Measurements from ENCODE around the gene CLTRN.

CLTRN gene

DNA sequence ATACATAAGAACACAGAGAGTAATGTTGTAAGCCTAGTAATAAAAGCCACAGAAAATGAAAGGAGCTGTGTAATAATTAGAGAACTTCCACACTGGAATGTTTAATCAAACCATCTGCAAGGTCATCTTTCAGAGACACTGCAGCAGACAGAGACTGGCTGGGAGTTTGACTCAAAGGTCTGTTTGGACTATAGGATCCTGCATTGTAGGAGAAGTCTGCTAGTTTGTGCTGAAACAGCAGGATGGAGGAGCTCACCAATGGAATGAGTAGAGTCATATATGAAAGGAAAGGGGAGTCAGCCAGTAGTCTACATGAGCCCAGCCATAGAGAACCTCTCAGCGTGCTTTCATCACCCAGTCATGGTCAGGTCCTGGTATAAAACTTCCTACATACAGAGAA is 59.4 kb downstream of the CLTRN start:
- Histone ChIP-seq H3K27me3 (ENCODE audit: insufficient read depth, low read length, poor library complexity) (no peaks in the 10 kb centered on the region), H4K8ac (ENCODE audit: low read depth, low read length) (no peak overlapping the region), H2BK5ac (ENCODE audit: low read length) (no peak overlapping the region), H2BK120ac (ENCODE audit: low read depth, low read length) (no peak overlapping the region), H3K4me3 (ENCODE audit: low read length) (no peak overlapping the region), H3K4me1 (ENCODE audit: control insufficient read depth, low read depth, low read length) (no peaks in the 10 kb centered on the region), H3K79me1 (ENCODE audit: low read length) (no peaks in the 10 kb centered on the region), H3K18ac (ENCODE audit: low read length) (no peak overlapping the region), H4K5ac (ENCODE audit: low read length) (no peak overlapping the region), H3K56ac (ENCODE audit: low read length) (no peak overlapping the region), H3K4ac (ENCODE audit: low read depth, low read length) (no peak overlapping the region), H3K4me2 (ENCODE audit: low read length) (no peak overlapping the region), H2AK5ac (ENCODE audit: low read length) (no peak overlapping the region), H3K36me3 (ENCODE audit: control insufficient read depth, insufficient read depth, low read length) (no peaks in the 10 kb centered on the region), H3K23ac (ENCODE audit: low read length) (no peak overlapping the region), H3K27ac (ENCODE audit: low read depth, low read length) (no peak overlapping the region), H2BK15ac (replicated peaks; ENCODE audit: low read depth) (no peak overlapping the region), H3K79me2 (ENCODE audit: control insufficient read depth, insufficient read depth, low read length) (no peaks in the 10 kb centered on the region), H3K9ac (ENCODE audit: low read length) (no peak overlapping the region)
- no peak for DNase-seq
- WGBS (ENCODE audit: extremely low coverage, insufficient coverage, low lambda C conversion rate): no CpG with 5 or more reads among the region's 1 CpG

DNA sequence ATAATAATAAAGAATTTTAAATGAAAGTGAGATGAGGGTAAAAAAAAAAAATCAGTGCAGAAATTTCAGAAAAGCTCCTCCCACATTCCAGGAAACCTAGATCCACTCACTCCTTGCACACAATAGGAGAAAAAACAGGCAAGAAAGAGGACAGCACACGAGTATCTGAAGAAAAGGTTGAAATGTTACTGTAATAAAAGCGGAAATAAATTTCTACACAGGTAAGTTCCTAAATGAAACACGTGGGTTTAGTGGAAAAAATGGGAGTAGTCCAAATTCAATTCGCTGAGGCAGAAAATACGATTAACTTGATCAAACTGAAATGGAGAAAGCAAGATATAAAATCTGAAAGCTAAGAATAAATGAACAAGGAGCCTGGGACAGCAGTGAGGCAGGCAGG is 61.8 kb downstream of the CLTRN start:
- Histone ChIP-seq H3K18ac (ENCODE audit: low read length) (no peak overlapping the region), H2BK120ac (ENCODE audit: low read depth, low read length) (no peak overlapping the region), H3K4ac (ENCODE audit: low read depth, low read length) (no peak overlapping the region), H2BK15ac (replicated peaks; ENCODE audit: low read depth) (no peak overlapping the region), H3K27me3 (ENCODE audit: insufficient read depth, low read length, poor library complexity) (no peaks in the 10 kb centered on the region), H4K5ac (ENCODE audit: low read length) (no peak overlapping the region), H3K79me2 (ENCODE audit: control insufficient read depth, insufficient read depth, low read length) (no peaks in the 10 kb centered on the region), H3K23ac (ENCODE audit: low read length) (no peak overlapping the region), H3K4me3 (ENCODE audit: low read length) (no peak overlapping the region), H2BK5ac (ENCODE audit: low read length) (no peak overlapping the region), H3K27ac (ENCODE audit: low read depth, low read length) (no peak overlapping the region), H3K56ac (ENCODE audit: low read length) (no peak overlapping the region), H3K79me1 (ENCODE audit: low read length) (no peaks in the 10 kb centered on the region), H3K4me1 (ENCODE audit: control insufficient read depth, low read depth, low read length) (no peaks in the 10 kb centered on the region), H3K4me2 (ENCODE audit: low read length) (no peak overlapping the region), H4K8ac (ENCODE audit: low read depth, low read length) (no peak overlapping the region), H3K9ac (ENCODE audit: low read length) (no peak overlapping the region), H2AK5ac (ENCODE audit: low read length) (no peak overlapping the region), H3K36me3 (ENCODE audit: control insufficient read depth, insufficient read depth, low read length) (no peaks in the 10 kb centered on the region)
- no CpG with 5 or more reads among the region's 5 CpGs for WGBS (ENCODE audit: extremely low coverage, insufficient coverage, low lambda C conversion rate)
- no peak for DNase-seq

DNA sequence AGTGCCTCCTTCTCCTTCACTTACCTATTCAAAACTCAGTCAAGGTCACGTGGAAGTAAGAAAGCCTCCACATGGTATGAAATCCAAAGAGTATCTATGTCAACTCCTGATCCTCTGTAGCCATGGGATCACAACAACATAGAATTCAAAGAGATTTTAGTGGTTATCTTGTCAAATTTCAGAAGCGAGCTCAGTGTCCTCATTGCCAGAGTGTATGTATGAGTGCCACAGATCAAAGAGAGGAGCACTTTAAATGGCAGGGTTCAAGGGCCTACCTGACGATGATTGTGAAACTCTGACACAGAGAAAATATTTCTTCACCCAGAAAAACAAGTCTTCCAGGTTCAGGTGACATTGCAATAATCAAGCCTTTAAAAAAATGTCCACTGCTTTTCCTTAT is 62.7 kb downstream of the CLTRN start:
- DNase-seq: no peak
- H3K27me3 ChIP-seq (ENCODE audit: insufficient read depth, low read length, poor library complexity): no peaks in the 10 kb centered on the region
- H2BK5ac ChIP-seq (ENCODE audit: low read length): no peak overlapping the region
- no peak overlapping the region for H3K4me3 ChIP-seq (ENCODE audit: low read length)
- H3K79me2 ChIP-seq (ENCODE audit: control insufficient read depth, insufficient read depth, low read length): no peaks in the 10 kb centered on the region
- H3K4ac ChIP-seq (ENCODE audit: low read depth, low read length): no peak overlapping the region
- no peaks in the 10 kb centered on the region for H3K4me1 ChIP-seq (ENCODE audit: control insufficient read depth, low read depth, low read length)
- no peak overlapping the region for H3K9ac ChIP-seq (ENCODE audit: low read length)
- no peak overlapping the region for H4K8ac ChIP-seq (ENCODE audit: low read depth, low read length)
- no CpG with 5 or more reads among the region's 3 CpGs for WGBS (ENCODE audit: extremely low coverage, insufficient coverage, low lambda C conversion rate)
- H2BK120ac ChIP-seq (ENCODE audit: low read depth, low read length): no peak overlapping the region
- no peak overlapping the region for H3K56ac ChIP-seq (ENCODE audit: low read length)
- no peak overlapping the region for H2BK15ac ChIP-seq (replicated peaks; ENCODE audit: low read depth)
- no peak overlapping the region for H4K5ac ChIP-seq (ENCODE audit: low read length)
- no peak overlapping the region for H3K23ac ChIP-seq (ENCODE audit: low read length)
- H2AK5ac ChIP-seq (ENCODE audit: low read length): no peak overlapping the region
- H3K18ac ChIP-seq (ENCODE audit: low read length): no peak overlapping the region
- no peak overlapping the region for H3K4me2 ChIP-seq (ENCODE audit: low read length)
- no peak overlapping the region for H3K27ac ChIP-seq (ENCODE audit: low read depth, low read length)
- H3K79me1 ChIP-seq (ENCODE audit: low read length): no peaks in the 10 kb centered on the region
- no peaks in the 10 kb centered on the region for H3K36me3 ChIP-seq (ENCODE audit: control insufficient read depth, insufficient read depth, low read length)

DNA sequence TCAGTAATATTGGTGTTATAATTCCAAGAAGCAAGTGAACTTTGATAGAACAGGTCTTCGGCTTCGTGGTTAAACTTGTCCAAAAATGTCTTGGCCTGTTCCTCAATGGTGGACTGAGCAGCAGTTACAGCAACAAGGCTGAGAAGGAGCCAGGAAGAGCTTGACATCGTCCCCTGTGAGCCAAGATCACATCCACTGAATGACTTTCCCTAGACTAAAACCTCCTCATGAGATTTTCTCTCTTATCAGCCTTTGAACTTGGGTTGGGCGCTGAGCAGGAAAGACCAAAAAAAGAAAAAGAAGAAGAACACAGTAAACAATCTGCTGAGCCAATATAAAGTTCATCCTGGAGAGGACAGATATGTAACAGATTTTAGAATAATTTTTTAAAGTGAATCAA is 63.9 kb downstream of the CLTRN start, which contains the start of gene ACE2:
ACE2 (minus strand) TSS at position 216 of the 400 bp plus-strand sequence; CDS start at position 167, 49 bp downstream.
- H4K8ac ChIP-seq (ENCODE audit: low read depth, low read length): no peak within 1 kb of the TSS
- no peak within 1 kb of the TSS for H3K23ac ChIP-seq (ENCODE audit: low read length)
- no peak within 1 kb of the TSS for H3K4me3 ChIP-seq (ENCODE audit: low read length)
- no CpG with 5 or more reads among the region's 4 CpGs for WGBS (ENCODE audit: extremely low coverage, insufficient coverage, low lambda C conversion rate)
- H3K56ac ChIP-seq (ENCODE audit: low read length): no peak within 1 kb of the TSS
- peak within 1 kb of the TSS; percentile 74 for H2BK15ac ChIP-seq (replicated peaks; ENCODE audit: low read depth)
- no peak within 1 kb of the TSS for H3K4ac ChIP-seq (ENCODE audit: low read depth, low read length)
- no peak within 1 kb of the TSS for H2AK5ac ChIP-seq (ENCODE audit: low read length)
- no peak within 1 kb of the TSS for H3K18ac ChIP-seq (ENCODE audit: low read length)
- no peak within 1 kb of the TSS for H2BK120ac ChIP-seq (ENCODE audit: low read depth, low read length)
- DNase-seq: no peak
- H3K9ac ChIP-seq (ENCODE audit: low read length): no peak within 1 kb of the TSS
- H3K4me2 ChIP-seq (ENCODE audit: low read length): no peak within 1 kb of the TSS
- H3K27ac ChIP-seq (ENCODE audit: low read depth, low read length): no peak within 1 kb of the TSS
- H3K27me3 ChIP-seq (ENCODE audit: insufficient read depth, low read length, poor library complexity): no peaks in the 10 kb centered on the region
- H3K4me1 ChIP-seq (ENCODE audit: control insufficient read depth, low read depth, low read length): no peaks in the 10 kb centered on the region
- H3K79me2 ChIP-seq (ENCODE audit: control insufficient read depth, insufficient read depth, low read length): no peaks in the 10 kb centered on the region
- no peak within 1 kb of the TSS for H4K5ac ChIP-seq (ENCODE audit: low read length)
- no peak within 1 kb of the TSS for H2BK5ac ChIP-seq (ENCODE audit: low read length)
- H3K36me3 ChIP-seq (ENCODE audit: control insufficient read depth, insufficient read depth, low read length): no peaks in the 10 kb centered on the region
- no peaks in the 10 kb centered on the region for H3K79me1 ChIP-seq (ENCODE audit: low read length)

DNA sequence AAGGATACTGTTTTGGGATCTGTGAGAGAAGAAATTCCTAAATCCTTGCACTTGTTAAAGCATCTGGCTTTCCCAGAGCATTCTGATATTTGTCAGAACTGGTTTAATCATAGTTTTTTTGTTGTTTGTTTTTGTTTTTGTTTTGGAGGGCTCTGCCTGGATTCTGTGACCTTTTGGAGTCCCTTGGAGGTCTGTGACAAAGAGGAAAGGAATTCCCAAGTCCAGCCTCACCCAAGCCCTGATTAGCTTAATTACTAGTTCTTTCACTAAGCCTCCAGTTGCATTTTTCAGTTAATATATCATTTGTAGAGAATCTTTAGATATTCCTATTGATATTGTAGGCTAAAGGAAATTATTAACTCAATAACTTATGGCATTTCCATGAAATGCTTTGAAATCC is 64.6 kb downstream of the CLTRN start:
- Histone ChIP-seq H2AK5ac (ENCODE audit: low read length) (no peak overlapping the region), H3K23ac (ENCODE audit: low read length) (no peak overlapping the region), H3K4me2 (ENCODE audit: low read length) (no peak overlapping the region), H2BK120ac (ENCODE audit: low read depth, low read length) (no peak overlapping the region), H3K79me2 (ENCODE audit: control insufficient read depth, insufficient read depth, low read length) (no peaks in the 10 kb centered on the region), H3K36me3 (ENCODE audit: control insufficient read depth, insufficient read depth, low read length) (no peaks in the 10 kb centered on the region), H3K27me3 (ENCODE audit: insufficient read depth, low read length, poor library complexity) (no peaks in the 10 kb centered on the region), H3K56ac (ENCODE audit: low read length) (no peak overlapping the region), H3K79me1 (ENCODE audit: low read length) (no peaks in the 10 kb centered on the region), H3K4me1 (ENCODE audit: control insufficient read depth, low read depth, low read length) (no peaks in the 10 kb centered on the region), H3K4me3 (ENCODE audit: low read length) (no peak overlapping the region), H3K9ac (ENCODE audit: low read length) (no peak overlapping the region), H2BK5ac (ENCODE audit: low read length) (no peak overlapping the region), H3K4ac (ENCODE audit: low read depth, low read length) (no peak overlapping the region), H3K27ac (ENCODE audit: low read depth, low read length) (no peak overlapping the region), H4K8ac (ENCODE audit: low read depth, low read length) (no peak overlapping the region), H4K5ac (ENCODE audit: low read length) (no peak overlapping the region), H2BK15ac (replicated peaks; ENCODE audit: low read depth) (no peak overlapping the region), H3K18ac (ENCODE audit: low read length) (no peak overlapping the region)
- DNase-seq: peak; percentile 81

DNA sequence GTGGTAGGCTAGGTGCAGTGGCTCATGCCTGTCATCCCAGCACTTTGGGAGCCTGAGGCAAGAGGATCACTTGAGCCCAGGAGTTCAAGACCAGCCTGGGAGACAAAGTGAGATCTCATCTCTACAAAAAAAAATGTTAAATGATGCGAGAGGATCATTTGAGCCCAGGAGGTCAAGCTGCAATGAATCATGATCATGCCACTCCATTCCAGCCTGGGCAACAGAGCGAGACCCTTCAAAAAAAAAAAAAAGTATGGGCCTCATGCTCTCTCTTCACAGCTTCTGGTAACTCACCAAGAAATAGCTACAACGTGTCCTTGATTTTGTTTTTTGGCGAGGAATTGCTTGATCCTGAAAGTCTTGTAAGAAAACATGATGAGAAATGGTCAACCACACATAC is 65.1 kb downstream of the CLTRN start:
- H4K5ac ChIP-seq (ENCODE audit: low read length): no peak overlapping the region
- H2BK15ac ChIP-seq (replicated peaks; ENCODE audit: low read depth): peak overlapping the region; percentile 74
- no peak overlapping the region for H3K56ac ChIP-seq (ENCODE audit: low read length)
- no peak overlapping the region for H3K9ac ChIP-seq (ENCODE audit: low read length)
- H3K18ac ChIP-seq (ENCODE audit: low read length): no peak overlapping the region
- no peaks in the 10 kb centered on the region for H3K79me1 ChIP-seq (ENCODE audit: low read length)
- no peak overlapping the region for H4K8ac ChIP-seq (ENCODE audit: low read depth, low read length)
- no peaks in the 10 kb centered on the region for H3K27me3 ChIP-seq (ENCODE audit: insufficient read depth, low read length, poor library complexity)
- H2BK120ac ChIP-seq (ENCODE audit: low read depth, low read length): peak overlapping the region; percentile 36
- no peaks in the 10 kb centered on the region for H3K4me1 ChIP-seq (ENCODE audit: control insufficient read depth, low read depth, low read length)
- no peaks in the 10 kb centered on the region for H3K79me2 ChIP-seq (ENCODE audit: control insufficient read depth, insufficient read depth, low read length)
- no peak overlapping the region for H3K23ac ChIP-seq (ENCODE audit: low read length)
- no peak overlapping the region for H3K4ac ChIP-seq (ENCODE audit: low read depth, low read length)
- no peaks in the 10 kb centered on the region for H3K36me3 ChIP-seq (ENCODE audit: control insufficient read depth, insufficient read depth, low read length)
- H3K27ac ChIP-seq (ENCODE audit: low read depth, low read length): no peak overlapping the region
- no peak overlapping the region for H3K4me3 ChIP-seq (ENCODE audit: low read length)
- no CpG with 5 or more reads among the region's 4 CpGs for WGBS (ENCODE audit: extremely low coverage, insufficient coverage, low lambda C conversion rate)
- DNase-seq: no peak
- no peak overlapping the region for H2AK5ac ChIP-seq (ENCODE audit: low read length)
- H3K4me2 ChIP-seq (ENCODE audit: low read length): no peak overlapping the region
- no peak overlapping the region for H2BK5ac ChIP-seq (ENCODE audit: low read length)
